ENCODE measurements around the gene FAN1. TPM values are rescaled to one million over a fixed set of nuclear protein-coding genes. Genes with fewer than 3 reads are reported as not detected.

Gene FAN1
- total RNA-seq, 1 experiment from 2014 or later = 7.3 TPM

DNA sequence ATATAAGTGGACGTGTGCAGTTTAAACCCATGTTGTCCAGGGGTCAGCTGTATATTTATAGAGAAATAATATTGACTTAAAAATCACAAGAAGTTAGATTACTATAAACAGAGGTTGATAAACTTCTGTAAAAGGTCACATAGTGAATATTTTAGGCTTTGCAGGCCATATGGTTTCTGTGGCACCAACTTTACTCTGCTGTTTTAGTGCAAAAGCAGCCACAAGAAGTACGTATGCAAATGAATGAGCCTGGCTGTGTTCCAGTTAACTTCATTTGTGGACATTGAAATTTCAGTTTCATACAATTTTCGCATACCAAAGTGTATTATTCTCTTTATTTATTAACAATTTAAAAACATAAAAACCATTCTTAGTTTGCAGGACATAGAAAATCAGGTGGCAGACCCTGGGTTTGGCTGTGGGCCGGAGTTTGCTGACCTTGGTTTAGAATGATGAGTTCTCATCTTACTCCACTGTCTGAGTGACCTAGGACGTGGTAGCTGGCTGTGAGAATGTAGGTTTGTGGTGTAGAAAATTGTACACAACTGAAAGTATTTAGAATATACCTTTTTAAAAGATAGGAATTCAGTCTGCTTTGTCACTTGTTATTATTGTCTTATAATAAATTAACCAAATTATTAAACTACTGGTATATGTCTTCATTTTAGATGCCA is 16.3 kb downstream of the FAN1 start:
- no peak for DNase-seq (ENCODE audit: low spot score)

DNA sequence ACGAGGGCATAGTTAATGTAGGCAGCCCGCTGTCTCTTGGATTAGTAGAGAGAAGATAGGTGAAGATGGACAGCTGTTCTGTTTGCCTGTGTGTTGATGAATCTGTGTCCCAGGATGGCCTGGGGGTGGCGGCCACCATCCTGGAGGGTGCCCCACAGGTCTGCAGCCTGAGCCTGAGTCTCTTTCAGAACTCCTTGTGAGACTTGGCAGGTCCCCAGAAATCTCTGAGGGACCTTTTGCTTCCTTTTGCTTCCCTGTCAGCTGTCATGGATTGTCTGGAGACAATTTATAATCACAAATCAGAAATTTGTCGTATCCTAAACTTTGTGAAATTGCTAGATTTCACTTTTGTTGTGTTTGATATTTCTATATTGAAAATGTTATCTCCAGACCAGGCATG is 17.4 kb downstream of the FAN1 start:
- DNase-seq (ENCODE audit: low spot score) = no peak

DNA sequence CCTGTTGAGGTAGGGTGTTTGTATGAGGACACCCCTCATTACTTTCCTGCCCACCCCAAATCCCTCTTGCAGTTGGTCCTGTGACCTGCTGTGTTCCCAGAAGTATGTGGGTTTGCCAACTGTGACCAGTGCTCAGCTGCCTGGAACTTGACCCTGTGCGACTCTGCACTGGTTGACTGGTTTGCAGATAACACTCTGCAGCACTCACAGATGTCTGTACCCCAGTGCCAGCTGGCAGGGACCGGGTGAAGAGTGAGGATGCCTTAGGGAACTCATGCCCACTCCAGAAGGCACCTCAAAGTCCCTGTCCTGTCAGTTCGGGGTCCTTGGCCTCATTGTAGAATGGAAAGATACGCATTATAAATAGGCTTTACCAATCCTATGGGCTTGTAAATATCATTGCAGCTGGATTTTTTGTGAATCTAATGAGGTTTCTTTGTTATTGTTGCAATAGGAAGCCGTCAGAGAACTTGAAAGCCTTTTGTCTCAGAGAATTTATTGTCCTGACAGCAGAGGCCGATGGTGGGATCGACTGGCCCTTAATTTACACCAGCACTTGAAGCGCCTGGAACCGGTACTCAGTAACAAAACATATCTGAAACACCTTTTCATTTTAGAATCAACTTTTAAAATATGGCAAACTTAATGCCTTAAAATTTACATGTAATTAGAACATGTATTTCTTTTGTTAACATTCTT is 18.2 kb downstream of the FAN1 start:
- no peak for DNase-seq (ENCODE audit: low spot score)

DNA sequence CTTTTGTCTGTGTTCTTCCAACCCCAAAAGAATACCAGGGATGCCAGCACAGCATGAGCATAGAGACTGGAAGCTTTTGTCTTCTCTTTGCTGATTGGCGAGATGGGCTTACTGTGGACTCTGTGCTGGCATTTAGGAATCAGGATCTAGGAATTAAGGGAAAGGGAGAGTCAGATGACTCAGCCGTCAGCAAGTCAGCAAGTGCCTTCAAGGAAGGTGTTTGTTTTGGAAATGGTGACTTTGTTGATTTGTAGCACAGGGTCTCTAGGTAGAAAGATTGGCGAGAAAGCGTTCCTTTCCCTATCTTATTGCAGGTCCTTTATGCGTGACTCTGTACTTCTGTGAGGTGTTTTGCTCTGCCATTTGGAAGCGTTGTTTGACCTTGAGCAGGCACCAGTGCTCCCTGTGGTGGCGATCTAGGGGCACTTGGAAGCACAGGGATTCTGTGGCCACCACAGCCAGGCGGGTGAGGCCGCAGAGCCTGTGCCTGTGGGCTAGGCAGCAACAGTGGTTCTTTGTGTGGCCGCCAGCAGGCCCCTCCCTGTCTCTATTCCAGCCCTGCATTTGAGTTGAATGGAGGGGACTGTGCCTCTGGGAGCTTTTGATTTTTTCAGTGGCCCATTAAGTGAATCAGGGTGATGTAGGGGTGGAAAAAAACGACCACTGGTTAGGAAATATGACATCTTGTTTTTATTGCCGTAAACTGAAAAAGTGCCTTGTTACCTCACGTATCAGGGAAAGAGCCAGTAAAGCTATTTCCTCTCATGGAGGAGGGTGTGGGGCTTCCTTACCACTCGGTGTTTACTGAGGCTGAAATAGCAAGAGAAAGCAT is 19.0 kb downstream of the FAN1 start:
- peak; percentile 31 for DNase-seq (ENCODE audit: low spot score)

DNA sequence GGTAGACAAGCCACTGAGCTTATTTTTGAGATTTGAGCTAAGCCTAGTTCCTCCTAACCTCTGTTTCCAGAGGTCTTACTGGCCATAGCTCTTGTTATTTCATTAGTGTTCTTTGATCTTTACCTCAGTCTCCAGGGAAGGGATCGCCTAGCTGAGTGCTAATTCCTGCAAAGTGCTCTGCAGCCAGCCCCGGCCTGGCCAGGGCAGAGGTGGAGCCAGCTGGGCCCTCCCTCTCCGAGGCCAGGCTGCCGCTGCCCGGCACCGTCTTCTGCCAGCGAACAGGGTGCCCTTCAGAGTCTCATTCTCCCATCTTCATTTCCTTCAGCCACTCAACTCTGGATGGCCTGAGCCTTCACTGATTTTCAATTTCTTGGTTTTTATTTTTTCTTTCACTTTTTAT is 19.7 kb downstream of the FAN1 start:
- DNase-seq (ENCODE audit: low spot score) = no peak

DNA sequence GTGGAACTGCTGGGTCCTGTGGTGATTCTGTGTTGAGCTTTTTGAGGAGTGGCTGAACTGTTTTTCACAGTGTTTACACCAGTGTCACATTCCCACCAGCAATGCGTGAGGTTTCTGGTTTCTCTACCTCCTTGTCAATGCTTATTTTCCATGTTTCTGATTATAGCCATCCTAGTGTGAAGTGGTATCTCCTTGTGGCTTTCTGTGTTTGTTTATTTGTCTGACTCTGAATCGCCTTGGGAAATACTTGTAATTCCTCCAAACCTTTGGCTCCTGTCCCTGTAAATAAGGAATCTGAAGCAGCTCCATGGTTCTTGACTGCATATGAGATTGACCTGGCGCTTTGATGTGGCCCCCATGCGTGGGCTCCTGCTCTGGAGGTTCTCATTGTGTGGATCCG is 20.6 kb downstream of the FAN1 start:
- DNase-seq (ENCODE audit: low spot score) = no peak

DNA sequence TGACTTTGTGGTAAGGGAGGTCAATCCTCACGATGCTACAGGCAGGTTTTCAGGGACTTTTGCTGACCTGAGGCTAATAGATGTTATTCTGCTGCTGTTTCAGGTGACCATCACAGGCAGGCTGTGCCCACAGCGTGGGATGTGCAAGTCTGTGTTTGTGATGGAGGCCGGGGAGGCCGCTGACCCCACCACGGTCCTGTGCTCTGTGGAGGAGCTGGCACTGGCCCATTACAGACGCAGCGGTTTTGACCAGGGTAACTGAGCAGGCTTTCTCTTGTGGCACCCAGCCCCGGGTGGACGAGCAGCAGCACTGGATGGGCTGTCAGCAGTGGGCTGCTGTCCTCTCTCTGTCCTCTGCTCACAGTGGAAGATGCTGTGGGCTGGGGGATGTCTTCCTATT is 22.0 kb downstream of the FAN1 start:
- no peak for DNase-seq (ENCODE audit: low spot score)

DNA sequence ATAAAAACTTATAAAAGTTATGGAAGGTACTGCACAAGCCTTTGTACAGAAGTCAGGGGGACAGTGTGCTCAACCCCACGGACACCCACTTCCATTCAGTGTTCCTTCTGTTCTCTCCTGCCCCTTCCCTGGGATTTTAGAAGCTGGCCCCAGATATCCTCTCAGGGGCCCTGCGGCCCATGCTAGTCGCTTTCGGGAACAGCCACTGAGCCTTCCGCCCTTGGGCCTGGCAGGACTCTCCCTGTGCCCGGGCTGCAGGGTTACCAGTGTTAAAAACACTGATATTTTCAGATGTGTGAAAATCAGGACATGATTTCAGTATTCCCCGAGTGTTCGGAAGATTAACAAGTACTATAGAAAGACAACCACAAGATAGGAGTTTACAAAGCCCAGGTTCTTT is 22.4 kb downstream of the FAN1 start:
- no peak for DNase-seq (ENCODE audit: low spot score)

DNA sequence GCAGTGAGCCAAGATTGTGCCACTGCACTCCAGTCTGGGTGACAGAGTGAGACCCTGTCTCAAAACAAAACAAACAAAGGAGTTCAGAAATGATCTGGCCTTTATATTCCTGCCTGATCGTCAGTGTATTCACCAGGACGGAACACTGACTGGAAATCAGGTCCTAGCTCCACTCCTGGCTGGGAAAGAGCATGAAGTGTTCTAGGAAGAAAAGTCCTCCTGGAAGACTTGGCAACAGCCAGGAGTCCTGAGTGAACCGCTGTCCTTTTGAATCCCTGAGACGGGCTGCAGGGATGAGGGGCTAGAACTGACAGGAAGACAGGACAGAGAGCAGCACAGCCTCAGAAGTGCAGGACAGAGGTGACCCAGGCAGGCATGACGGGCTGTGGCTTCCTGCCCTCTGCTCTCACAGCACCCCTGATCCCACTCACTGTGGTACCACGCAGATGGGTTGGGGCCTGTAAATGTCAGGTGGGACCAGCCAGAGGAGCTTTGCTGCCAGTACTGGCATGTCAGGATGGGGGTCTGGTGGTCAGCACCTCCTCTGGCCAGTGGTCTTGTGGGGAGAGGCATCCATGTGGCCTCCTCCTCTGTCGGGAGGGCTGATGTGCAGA is 23.5 kb downstream of the FAN1 start:
- no peak for DNase-seq (ENCODE audit: low spot score)

DNA sequence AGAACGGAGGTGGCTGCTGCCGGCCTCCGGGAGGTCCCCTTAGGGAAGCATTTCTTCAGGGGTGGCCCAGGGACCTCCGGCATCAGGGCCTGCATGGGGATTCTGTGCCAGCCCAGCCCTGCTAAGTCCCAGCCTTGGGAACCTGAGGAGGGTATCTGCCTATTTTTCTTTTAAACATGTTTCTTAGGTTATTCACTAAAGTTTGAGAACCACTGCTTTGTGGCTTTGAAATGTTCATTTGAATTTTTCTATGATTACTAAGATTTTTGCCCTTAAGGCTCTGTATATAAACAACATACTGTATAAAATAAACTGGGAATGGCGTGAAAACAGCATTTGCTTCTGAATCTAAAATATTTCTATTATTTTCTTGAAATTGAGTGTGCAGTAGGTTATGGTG is 24.4 kb downstream of the FAN1 start:
- no peak for DNase-seq (ENCODE audit: low spot score)

DNA sequence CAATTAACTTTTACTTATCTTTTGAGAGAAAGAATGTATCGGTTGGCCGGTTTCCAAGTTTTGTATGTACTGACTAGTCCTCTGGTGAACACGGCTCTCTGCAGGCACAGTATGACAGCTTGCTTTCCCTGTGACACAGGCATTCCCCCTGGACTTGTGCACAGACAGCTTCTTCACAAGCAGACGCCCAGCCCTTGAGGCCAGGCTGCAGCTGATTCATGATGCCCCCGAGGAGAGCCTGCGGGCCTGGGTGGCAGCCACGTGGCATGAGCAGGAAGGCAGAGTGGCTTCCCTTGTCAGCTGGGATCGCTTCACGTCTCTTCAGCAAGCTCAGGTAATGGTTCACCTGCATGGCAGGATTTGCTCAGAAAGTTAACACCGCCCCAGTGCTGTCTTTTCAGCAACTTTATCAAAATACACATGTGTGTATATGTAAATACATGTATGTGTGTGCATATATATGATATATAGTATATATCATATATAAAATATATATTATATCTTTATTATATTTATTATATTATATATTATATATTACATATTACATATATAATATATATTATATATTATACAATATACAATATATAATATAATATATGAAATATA is 25.5 kb downstream of the FAN1 start:
- no peak for DNase-seq (ENCODE audit: low spot score)

DNA sequence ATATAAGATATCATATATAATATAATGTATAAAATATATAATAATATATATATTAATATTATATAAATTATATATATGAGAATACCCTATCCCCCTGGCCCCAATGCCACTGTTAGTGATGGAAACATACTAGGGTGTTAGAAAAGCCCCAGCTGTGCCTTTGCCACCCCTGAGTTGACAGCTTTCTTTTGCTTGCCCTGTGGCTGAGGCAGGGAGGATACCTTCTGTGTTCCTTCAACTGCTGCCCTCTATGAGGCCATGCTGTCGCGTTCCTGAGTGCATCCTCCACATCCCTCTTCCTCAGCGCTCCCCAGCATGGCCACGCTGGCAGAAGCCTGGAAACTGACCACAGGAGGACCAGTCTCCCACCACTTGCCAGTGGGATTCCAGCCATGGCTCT is 26.3 kb downstream of the FAN1 start:
- no peak for DNase-seq (ENCODE audit: low spot score)

DNA sequence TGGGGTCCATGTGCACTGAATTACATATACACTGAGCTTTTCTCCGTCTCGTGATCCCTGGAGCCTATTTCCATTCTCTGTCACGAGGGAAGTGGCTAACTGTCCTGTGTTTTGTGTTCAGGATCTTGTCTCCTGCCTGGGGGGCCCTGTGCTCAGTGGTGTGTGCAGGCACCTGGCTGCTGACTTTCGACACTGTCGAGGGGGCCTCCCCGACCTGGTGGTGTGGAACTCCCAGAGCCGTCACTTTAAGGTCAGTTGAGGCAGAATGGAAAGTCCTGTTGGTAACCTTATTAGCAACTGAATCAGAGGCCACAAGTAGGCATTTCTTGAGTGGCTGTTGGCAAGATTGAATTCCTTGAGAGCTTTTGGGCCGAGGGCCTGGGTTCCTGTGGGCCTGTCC is 26.7 kb downstream of the FAN1 start:
- DNase-seq (ENCODE audit: low spot score) = no peak

DNA sequence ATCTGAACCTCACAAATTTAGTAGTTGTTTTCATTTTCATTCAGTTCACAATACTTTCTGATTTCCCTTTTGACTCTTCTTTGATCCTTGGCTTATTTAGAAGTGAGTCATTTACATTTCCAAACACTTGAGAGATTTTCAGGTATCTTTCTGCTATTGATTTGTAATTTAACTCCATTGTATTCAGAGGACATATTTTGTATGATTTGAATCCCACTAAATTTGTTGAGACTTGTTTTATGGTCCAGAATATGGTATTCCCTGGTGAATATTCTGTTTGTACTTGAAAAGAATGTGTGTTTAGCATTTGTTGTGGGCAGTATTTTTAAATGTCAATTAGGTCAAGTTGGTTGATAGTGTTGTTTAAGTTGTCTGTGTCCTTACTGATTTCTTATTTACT is 29.6 kb downstream of the FAN1 start:
- no peak for DNase-seq (ENCODE audit: low spot score)

DNA sequence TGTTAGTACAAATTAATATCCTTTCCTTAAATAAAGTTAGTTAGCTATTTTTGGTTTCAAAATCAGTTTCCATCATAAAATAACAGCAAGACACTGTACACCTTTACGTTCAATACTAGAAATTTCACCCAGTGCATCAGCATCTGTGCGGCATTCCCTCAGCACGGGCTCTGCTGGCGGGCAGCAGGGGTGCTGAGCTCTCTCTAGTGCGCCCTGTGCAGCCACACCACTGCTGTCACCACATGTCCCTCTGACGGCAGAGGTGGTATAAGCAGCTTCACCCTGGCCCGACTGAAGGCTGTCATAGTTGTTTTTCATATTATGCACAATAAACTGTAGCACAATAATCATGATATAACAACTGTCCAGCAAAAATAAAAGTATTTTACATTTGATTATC is 35.4 kb downstream of the FAN1 start:
- no peak for DNase-seq (ENCODE audit: low spot score)

DNA sequence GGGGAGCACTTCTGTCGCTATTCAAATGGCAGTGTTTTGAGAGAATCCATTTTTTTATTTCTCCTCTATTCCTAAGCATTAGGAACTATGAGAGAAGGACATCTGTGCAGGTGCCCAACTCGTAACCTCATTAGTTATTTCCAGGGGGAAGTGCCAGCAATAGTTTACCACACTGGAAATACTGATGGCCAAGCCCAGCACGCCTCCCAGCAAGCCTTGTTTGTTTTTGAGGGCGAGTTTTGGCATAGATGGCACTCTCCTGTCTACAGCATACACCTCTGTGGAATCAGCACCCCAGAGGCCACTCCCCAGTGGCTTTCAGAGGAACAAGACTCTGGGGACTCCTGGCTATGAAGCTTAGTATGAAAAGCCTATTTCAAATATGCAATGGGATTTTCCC is 36.6 kb downstream of the FAN1 start:
- no peak for DNase-seq (ENCODE audit: low spot score)

DNA sequence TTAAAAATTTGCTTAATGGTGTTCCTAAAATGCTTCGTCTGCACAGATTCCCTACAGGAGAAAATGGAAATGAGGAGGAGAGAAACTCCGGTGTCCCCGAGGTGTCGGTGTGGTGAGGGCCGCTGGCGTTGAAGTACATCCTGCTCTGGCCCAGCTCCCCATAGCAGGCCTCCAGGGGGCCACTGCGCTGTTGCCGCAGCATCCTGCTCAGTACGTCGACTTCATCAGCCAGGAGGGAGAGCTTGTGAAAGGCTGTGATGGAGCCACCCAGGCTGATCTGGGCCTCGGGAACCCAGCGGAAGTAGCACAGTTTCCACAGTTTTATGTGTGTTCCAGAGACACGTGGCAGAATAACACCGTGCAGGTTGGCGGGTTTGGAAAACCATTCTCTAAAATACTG is 37.8 kb downstream of the FAN1 start:
- no peak for DNase-seq (ENCODE audit: low spot score)

DNA sequence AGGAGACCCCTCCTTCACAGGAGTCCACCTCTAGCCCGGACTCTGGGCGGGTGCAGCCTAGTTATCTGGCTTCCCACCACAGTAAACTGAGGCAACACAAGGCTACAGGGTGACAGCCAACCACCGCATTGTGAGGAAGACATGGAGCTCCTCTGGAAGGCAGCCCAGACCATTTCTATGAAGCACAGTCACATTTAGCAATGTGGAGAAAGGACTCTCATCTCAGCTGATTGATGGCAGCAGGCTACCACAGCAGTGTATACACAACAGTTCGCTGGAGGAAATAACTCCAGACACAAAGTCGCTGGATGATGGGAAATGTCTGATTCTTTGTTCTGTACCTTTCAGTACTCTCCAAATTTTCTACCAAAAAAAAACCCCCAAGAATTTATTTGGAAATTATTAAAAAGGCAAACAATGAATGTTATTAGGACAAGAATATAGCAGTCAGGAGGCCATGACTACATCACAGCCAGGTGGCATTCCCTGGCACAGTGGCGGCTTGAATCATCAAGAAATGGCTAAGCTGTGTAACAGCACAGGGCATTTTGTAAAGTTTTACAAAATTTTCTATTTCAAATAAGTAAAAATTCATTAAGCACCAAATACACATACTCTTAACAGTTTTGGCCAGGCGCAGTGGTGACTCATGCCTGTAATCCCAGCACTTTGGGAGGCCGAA is 40.1 kb downstream of the FAN1 start:
- no peak for DNase-seq (ENCODE audit: low spot score)

DNA sequence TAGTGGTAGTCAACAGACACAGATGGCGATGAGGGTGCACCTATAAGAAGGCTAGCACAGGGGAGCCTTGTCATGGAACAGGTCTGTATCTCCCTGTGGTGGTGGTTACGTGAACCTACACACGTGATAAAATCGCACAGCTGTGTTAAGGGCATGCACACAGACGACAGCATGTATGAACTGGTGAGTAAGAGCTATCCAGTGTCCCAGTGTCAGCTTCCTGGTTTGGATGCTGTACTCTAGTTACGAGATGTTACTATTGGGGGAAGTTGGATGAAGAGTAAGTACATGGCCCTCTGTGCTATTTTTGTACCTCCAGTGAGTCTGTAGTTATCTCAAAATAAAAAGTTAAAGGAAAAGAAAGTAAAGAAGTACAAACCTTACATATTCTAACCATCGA is 49.5 kb downstream of the FAN1 start:
- no peak for DNase-seq (ENCODE audit: low spot score)

DNA sequence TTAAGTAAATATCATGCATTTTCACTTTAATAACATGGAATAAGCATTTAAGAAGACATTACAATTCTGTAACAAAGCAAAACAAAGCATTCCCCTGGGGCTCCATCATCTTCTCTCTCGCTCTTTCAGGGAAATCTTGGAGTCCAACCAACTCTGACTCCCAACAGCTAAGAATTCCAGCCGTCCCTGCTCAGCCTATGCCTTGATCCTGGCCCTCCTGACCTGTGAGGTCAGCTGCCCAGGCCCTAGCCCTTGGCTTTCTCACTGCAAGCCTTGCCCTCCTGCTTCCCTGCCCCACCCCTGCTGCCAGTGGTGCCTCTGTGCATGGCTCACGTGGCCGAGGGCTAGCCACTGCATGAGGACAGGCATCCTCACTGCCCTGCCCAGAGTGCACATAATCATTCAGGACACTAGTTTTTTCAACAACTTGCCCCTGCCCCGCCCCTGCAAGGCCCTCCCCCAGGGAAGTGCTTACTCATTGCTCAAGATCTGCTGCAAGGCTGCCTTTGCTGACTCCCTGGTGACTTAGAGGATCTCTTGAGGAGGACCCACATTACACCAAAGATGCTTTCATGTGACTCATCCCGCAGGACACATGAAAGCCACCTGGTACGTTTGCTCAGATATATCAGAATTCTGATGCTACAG is 50.1 kb downstream of the FAN1 start:
- peak; percentile 8 for DNase-seq (ENCODE audit: low spot score)

DNA sequence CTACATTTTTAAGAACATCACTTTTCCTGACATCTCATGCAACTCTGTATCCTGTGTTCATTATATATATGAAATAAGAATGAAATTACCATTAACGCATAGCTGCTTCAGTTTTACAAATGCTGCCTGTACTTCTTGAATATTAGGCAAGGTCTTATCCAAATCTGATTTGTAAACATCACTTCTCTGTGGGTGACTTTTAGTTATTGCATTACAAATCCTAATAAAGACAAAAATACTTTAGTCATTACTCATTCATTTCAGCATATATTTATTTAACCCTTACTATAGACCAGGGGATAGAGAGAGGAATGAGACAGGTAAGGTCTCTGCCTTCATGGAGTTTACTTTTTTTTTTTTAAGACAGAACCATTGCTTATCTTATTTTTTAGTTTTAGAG is 51.0 kb downstream of the FAN1 start:
- DNase-seq (ENCODE audit: low spot score) = no peak

All from HT-29 (cell line).